Mononuclear cell (primary cell): ENCODE results near the gene KAZN. TPM values are rescaled to one million over a fixed set of nuclear protein-coding genes. Genes with fewer than 3 reads are reported as not detected.

Experiments
- H3K27me3 ChIP-seq: 2 replicates; pipeline ENCODE4 v1.6.0; 2011; ENCODE audit warnings: low read length, control low read depth; ENCODE audit not compliant: insufficient read depth
- H3K4me1 ChIP-seq: 2 replicates; pipeline ENCODE4 v1.5.1; 2011; ENCODE audit warnings: mild to moderate bottlenecking, low read length, control low read depth; ENCODE audit not compliant: insufficient read depth
- H3K4me3 ChIP-seq: 2 replicates; pipeline ENCODE4 v1.5.1; 2011; ENCODE audit warnings: mild to moderate bottlenecking, low read length, moderate library complexity
- H3K9me3 ChIP-seq: 2 replicates; pipeline ENCODE4 v1.5.1; 2011; ENCODE audit warnings: low read depth, mild to moderate bottlenecking, control low read depth, low read length
- total RNA-seq: library from RNA; depleted of rRNA; stranded (reverse); fragments of >200 nt; gene quantifications from one replicate; pipeline ENCODE4 v1.2.3, GENCODE V29; 2012

KAZN gene
- total RNA-seq, 1 donor: 0.31 TPM

- Histone ChIP-seq H3K4me3 (no peak overlapping the region), H3K4me1 (no peaks in the 10 kb centered on the region), H3K9me3 (no peaks in the 10 kb centered on the region), H3K27me3 (no peaks in the 10 kb centered on the region)
Observed at GRCh38 chr1:14826172-14826636, 227.7 kb downstream of the KAZN start.

GRCh38 chr1:14826731-14827326, 228.3 kb downstream of the KAZN start:
- Histone ChIP-seq H3K4me1 (no peaks in the 10 kb centered on the region), H3K27me3 (no peaks in the 10 kb centered on the region), H3K4me3 (no peak overlapping the region), H3K9me3 (no peaks in the 10 kb centered on the region)

GRCh38 chr1:14827870-14828269, 229.4 kb downstream of the KAZN start:
- Histone ChIP-seq H3K4me3 (no peak overlapping the region), H3K9me3 (no peaks in the 10 kb centered on the region), H3K4me1 (no peaks in the 10 kb centered on the region), H3K27me3 (no peaks in the 10 kb centered on the region)

- no peak overlapping the region for H3K4me3 ChIP-seq
- H3K4me1 ChIP-seq: no peaks in the 10 kb centered on the region
- no peaks in the 10 kb centered on the region for H3K9me3 ChIP-seq
- H3K27me3 ChIP-seq: no peaks in the 10 kb centered on the region
Observed at GRCh38 chr1:14828665-14829064, 230.2 kb downstream of the KAZN start.

GRCh38 chr1:14835725-14836124, 237.2 kb downstream of the KAZN start:
- H3K4me1 ChIP-seq: no peaks in the 10 kb centered on the region
- no peak overlapping the region for H3K4me3 ChIP-seq
- H3K27me3 ChIP-seq: no peaks in the 10 kb centered on the region
- H3K9me3 ChIP-seq: no peaks in the 10 kb centered on the region

GRCh38 chr1:14836426-14837140, 238.1 kb downstream of the KAZN start:
- H3K27me3 ChIP-seq: no peaks in the 10 kb centered on the region
- no peaks in the 10 kb centered on the region for H3K9me3 ChIP-seq
- H3K4me1 ChIP-seq: no peaks in the 10 kb centered on the region
- no peak overlapping the region for H3K4me3 ChIP-seq

GRCh38 chr1:14840374-14840773, 241.9 kb downstream of the KAZN start:
- H3K9me3 ChIP-seq: peaks cover 5% of the 10 kb centered on the region
- no peak overlapping the region for H3K4me3 ChIP-seq
- H3K27me3 ChIP-seq: no peaks in the 10 kb centered on the region
- H3K4me1 ChIP-seq: no peaks in the 10 kb centered on the region

GRCh38 chr1:14841456-14841855, 243.0 kb downstream of the KAZN start:
- Histone ChIP-seq H3K4me1 (no peaks in the 10 kb centered on the region), H3K27me3 (no peaks in the 10 kb centered on the region), H3K4me3 (no peak overlapping the region), H3K9me3 (peaks cover 5% of the 10 kb centered on the region)

- Histone ChIP-seq H3K9me3 (peaks cover 5% of the 10 kb centered on the region), H3K27me3 (no peaks in the 10 kb centered on the region), H3K4me1 (no peaks in the 10 kb centered on the region), H3K4me3 (no peak overlapping the region)
Observed at GRCh38 chr1:14841951-14842350, 243.5 kb downstream of the KAZN start.

GRCh38 chr1:14842361-14842760, 243.9 kb downstream of the KAZN start:
- Histone ChIP-seq H3K27me3 (no peaks in the 10 kb centered on the region), H3K4me3 (no peak overlapping the region), H3K9me3 (peaks cover 5% of the 10 kb centered on the region), H3K4me1 (no peaks in the 10 kb centered on the region)

- Histone ChIP-seq H3K4me3 (no peak overlapping the region), H3K9me3 (peaks cover 5% of the 10 kb centered on the region), H3K27me3 (no peaks in the 10 kb centered on the region), H3K4me1 (no peaks in the 10 kb centered on the region)
Observed at GRCh38 chr1:14842891-14843290, 244.4 kb downstream of the KAZN start.

- no peaks in the 10 kb centered on the region for H3K27me3 ChIP-seq
- H3K4me3 ChIP-seq: no peak overlapping the region
- H3K9me3 ChIP-seq: peaks cover 5% of the 10 kb centered on the region
- no peaks in the 10 kb centered on the region for H3K4me1 ChIP-seq
Observed at GRCh38 chr1:14843525-14843924, 245.0 kb downstream of the KAZN start.

GRCh38 chr1:14844356-14844755, 245.9 kb downstream of the KAZN start:
- Histone ChIP-seq H3K9me3 (peaks cover 5% of the 10 kb centered on the region), H3K27me3 (no peaks in the 10 kb centered on the region), H3K4me3 (no peak overlapping the region), H3K4me1 (no peaks in the 10 kb centered on the region)

GRCh38 chr1:14844923-14845617, 246.6 kb downstream of the KAZN start:
- Histone ChIP-seq H3K9me3 (peaks cover 5% of the 10 kb centered on the region), H3K27me3 (no peaks in the 10 kb centered on the region), H3K4me1 (no peaks in the 10 kb centered on the region), H3K4me3 (no peak overlapping the region)

GRCh38 chr1:14845851-14846250, 247.4 kb downstream of the KAZN start:
- Histone ChIP-seq H3K4me1 (no peaks in the 10 kb centered on the region), H3K9me3 (peaks cover 5% of the 10 kb centered on the region), H3K27me3 (no peaks in the 10 kb centered on the region)

More at GRCh38 chr1:14845851-14846250, 247.4 kb downstream of the KAZN start:
- no peak overlapping the region for H3K4me3 ChIP-seq
